ENCODE data around the gene MAP4K2. TPM values are rescaled to one million over a fixed set of nuclear protein-coding genes. Genes with fewer than 3 reads are reported as not detected.
"Not testable (repeated sequence)": the region's sequence is repeated elsewhere in the genome, so short reads cannot be mapped to it uniquely, and the experiment has no call there.

Gene MAP4K2
- total RNA-seq, 4 donors from 2014 or later: 35.5 to 77.8 (median 37.5) TPM

- Histone ChIP-seq H3K27me3 (no peaks in the 10 kb centered on the region), H3K27ac (no peak overlapping the region), H3K9me3 (no peaks in the 10 kb centered on the region), H3K4me3 (replicated peaks in 1 of 3) (no peak overlapping the region), H3K36me3 (no peaks in the 10 kb centered on the region), H3K4me1 (no peaks in the 10 kb centered on the region)
- no peak for TF ChIP-seq CTCF (IDR thresholded peaks at IDR 0.05)
- TF ChIP-seq POLR2A (IDR thresholded peaks at IDR 0.05): no peak
- no peak for DNase-seq
- intact Hi-C loops (cut with DNase I): no loop called here
- WGBS, 2 donors: 83 to 84% methylated on average over 11 of the region's 11 CpGs
Measured at GRCh38 chr11:64823568-64824119, 20.6 kb upstream of the MAP4K2 start.

- intact Hi-C loops (cut with DNase I): no loop called here
- no peaks in the 10 kb centered on the region for H3K4me1 ChIP-seq
- WGBS, 2 donors: 86 to 91% methylated on average over 3 of the region's 3 CpGs
Measured at GRCh38 chr11:64817476-64817875, 14.5 kb upstream of the MAP4K2 start.

GRCh38 chr11:64815433-64815832 is 12.4 kb upstream of the MAP4K2 start:
- WGBS, 2 donors: 87 to 96% methylated on average over 5 of the region's 5 CpGs
- DNase-seq; H3K4me1 ChIP-seq; H3K4me3 ChIP-seq (replicated peaks in 1 of 3); H3K27me3 ChIP-seq; H3K27ac ChIP-seq; H3K9me3 ChIP-seq; intact Hi-C loops (cut with DNase I); H3K36me3 ChIP-seq: not testable (repeated sequence)

More at GRCh38 chr11:64817476-64817875, 14.5 kb upstream of the MAP4K2 start:
- Histone ChIP-seq H3K27me3 (no peaks in the 10 kb centered on the region), H3K27ac (no peak overlapping the region), H3K36me3 (no peaks in the 10 kb centered on the region), H3K9me3 (no peaks in the 10 kb centered on the region), H3K4me3 (replicated peaks in 1 of 3) (no peak overlapping the region)
- DNase-seq: no peak
- TF ChIP-seq CTCF (IDR thresholded peaks at IDR 0.05): no peak

- Histone ChIP-seq H3K4me3 (replicated peaks in 1 of 3) (no peak overlapping the region), H3K9me3 (no peaks in the 10 kb centered on the region), H3K27ac (no peak overlapping the region), H3K4me1 (no peaks in the 10 kb centered on the region), H3K36me3 (no peaks in the 10 kb centered on the region), H3K27me3 (no peaks in the 10 kb centered on the region)
- WGBS, 2 donors: 69 to 77% methylated on average over 7 of the region's 7 CpGs
- TF ChIP-seq POLR2A (IDR thresholded peaks at IDR 0.05) (no peak), CTCF (IDR thresholded peaks at IDR 0.05) (no peak)
- intact Hi-C loops (cut with DNase I): no loop called here
- no peak for DNase-seq
Measured at GRCh38 chr11:64814712-64815187, 11.7 kb upstream of the MAP4K2 start.

GRCh38 chr11:64813826-64814225 is 10.8 kb upstream of the MAP4K2 start:
- no peak overlapping the region for H3K4me3 ChIP-seq (replicated peaks in 1 of 3)
- TF ChIP-seq CTCF (IDR thresholded peaks at IDR 0.05) (no peak), POLR2A (IDR thresholded peaks at IDR 0.05) (no peak)
- intact Hi-C loops (cut with DNase I): no loop called here

More at GRCh38 chr11:64813826-64814225, 10.8 kb upstream of the MAP4K2 start:
- DNase-seq: no peak
- Histone ChIP-seq H3K27me3 (no peaks in the 10 kb centered on the region), H3K4me1 (peaks cover 6 to 8% of the 10 kb centered on the region in 2 donors), H3K9me3 (no peaks in the 10 kb centered on the region), H3K27ac (no peak overlapping the region), H3K36me3 (no peaks in the 10 kb centered on the region)
- WGBS, 2 donors: 86 to 87% methylated on average over 5 of the region's 5 CpGs
